Measurements from ENCODE around the gene NIPBL. TPM values are rescaled to one million over a fixed set of nuclear protein-coding genes. Genes with fewer than 3 reads are reported as not detected.

Gene NIPBL
- total RNA-seq, 1 experiment from 2014 or later, result 61.3 TPM

- Histone ChIP-seq H2BK20ac (ENCODE audit: low read depth, low read length, poor library complexity, severe bottlenecking) (no peak overlapping the region), H3K4ac (ENCODE audit: low read depth, low read length) (no peak overlapping the region), H3K79me1 (ENCODE audit: insufficient read depth, low read depth, low read length, poor library complexity, severe bottlenecking) (peaks cover 8% of the 10 kb centered on the region), H4K8ac (replicated peaks; ENCODE audit: insufficient read length, low read depth, low read length) (no peak overlapping the region), H4K5ac (ENCODE audit: insufficient read length, low read depth, low read length) (no peak overlapping the region), H3K4me2 (ENCODE audit: insufficient read depth, insufficient read length, low read length) (no peak overlapping the region), H3K9me3 (ENCODE audit: control insufficient read depth, low read depth, low read length) (no peaks in the 10 kb centered on the region), H3K79me2 (ENCODE audit: insufficient read depth, low read length) (peaks cover 13% of the 10 kb centered on the region; the same call in 1 of the 2 replicates), H2BK120ac (ENCODE audit: low read depth, low read length, poor library complexity, severe bottlenecking) (no peak overlapping the region), H3T11ph (ENCODE audit: low read length) (no peak overlapping the region), H4K20me1 (ENCODE audit: control insufficient read depth, insufficient read depth, insufficient read length) (no peaks in the 10 kb centered on the region), H2AK5ac (ENCODE audit: insufficient read length, low read length) (no peak overlapping the region), H2BK5ac (ENCODE audit: insufficient read length, low read length) (no peak overlapping the region), H2BK12ac (ENCODE audit: insufficient read length, low read depth, low read length) (no peak overlapping the region), H4K91ac (ENCODE audit: insufficient read length, low read depth, low read length) (no peak overlapping the region), H2BK15ac (ENCODE audit: low read depth, low read length) (no peak overlapping the region), H3K23ac (ENCODE audit: insufficient read length, low read depth, low read length) (no peak overlapping the region), H3K27ac (ENCODE audit: insufficient read length, low read depth, low read length) (no peak overlapping the region), H2AFZ (ENCODE audit: low read length) (no peak overlapping the region), H3K56ac (ENCODE audit: insufficient read length, low read depth, low read length) (no peak overlapping the region), H3K27me3 (ENCODE audit: insufficient read depth, low read length) (no peaks in the 10 kb centered on the region), H3K14ac (ENCODE audit: insufficient read depth, low read length) (no peak overlapping the region), H3K23me2 (ENCODE audit: insufficient read length, low read depth, low read length, poor library complexity, severe bottlenecking) (no peaks in the 10 kb centered on the region), H3K18ac (ENCODE audit: insufficient read length, low read depth, low read length) (no peak overlapping the region), H3K4me1 (ENCODE audit: insufficient read depth, low read length) (no peaks in the 10 kb centered on the region), H3K9ac (ENCODE audit: extremely low read depth, insufficient read length, low read length) (no peak overlapping the region)
- no peak for DNase-seq
- H3K27me3 Mint-ChIP-seq (ENCODE audit: low read depth), result no peaks in the 10 kb centered on the region
- 0 out of 7 replicates have a peak overlapping the region, but pooled peaks of 1 of the 3 experiments have one; percentile 22 for H3K27ac Mint-ChIP-seq
- H3K4me1 Mint-ChIP-seq, result peaks cover 0 to 8% of the 10 kb centered on the region in 2 experiments; a peak in 1 of 4 replicates
- TF ChIP-seq CTCF (conservative IDR thresholded peaks at IDR 0.05), result no peak
- no peaks in the 10 kb centered on the region for H3K9me3 Mint-ChIP-seq
- no peak overlapping the region for H3K4me3 Mint-ChIP-seq
- H3K36me3 Mint-ChIP-seq (ENCODE audit: insufficient read depth in 1 of 3, low read depth in 3 of 3), result no peaks in the 10 kb centered on the region
- no CpG with 5 or more reads among the region's 2 CpGs for WGBS (ENCODE audit: extremely low coverage, insufficient read length, low lambda C conversion rate)
Observed at GRCh38 chr5:36908544-36909260, 32.1 kb downstream of the NIPBL start.

All from H9 (cell line).